Fibroblast of skin of left biceps (primary cell): ENCODE results near the gene CSF2.
A peak's percentile ranks its signal among the peaks of the same experiment; 100 is the strongest.

Source experiments
- DNase-seq, 2 experiments: peaks; one replicate each; pipeline ENCODE4 v3.0.0-alpha.2; 2013; ENCODE audit warnings: low read depth in 2 of 2

Gene CSF2

DNA sequence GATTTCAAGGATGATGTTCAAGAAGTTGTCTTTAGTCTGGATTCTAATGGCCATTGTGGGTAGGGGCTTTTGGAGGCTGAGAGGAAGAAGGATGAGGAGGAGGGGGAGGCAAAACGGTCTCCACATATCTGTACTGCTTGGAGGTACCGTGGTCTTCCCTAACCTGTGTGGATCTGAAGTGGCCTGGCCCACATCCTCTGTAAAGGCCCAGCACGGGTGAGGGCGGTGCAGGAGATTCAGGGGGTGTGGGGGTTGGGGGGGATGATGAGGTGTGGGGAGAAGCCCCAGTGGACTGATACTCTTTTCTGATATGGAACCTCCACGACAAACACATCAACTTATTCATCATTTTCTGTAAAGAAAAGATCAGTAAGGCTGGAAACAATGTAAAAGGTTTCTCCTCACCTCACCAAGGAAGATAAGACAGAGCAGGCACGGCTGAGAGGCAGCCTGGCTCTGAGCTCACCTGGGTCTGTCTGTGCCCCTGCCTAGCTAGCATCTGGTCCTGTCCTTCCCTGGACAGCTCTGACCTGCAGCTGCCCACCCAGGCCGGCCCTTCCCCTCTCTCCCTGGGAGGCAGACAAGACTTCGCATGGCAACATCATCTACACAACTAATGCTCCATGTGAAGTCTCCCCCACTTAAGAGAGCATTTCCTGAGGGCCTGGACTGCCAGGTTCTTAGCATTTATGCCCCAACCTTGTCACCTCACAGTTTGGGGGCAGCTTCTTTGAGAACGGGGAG, 18.7 kb upstream of the CSF2 start:
- no peak for DNase-seq

DNA sequence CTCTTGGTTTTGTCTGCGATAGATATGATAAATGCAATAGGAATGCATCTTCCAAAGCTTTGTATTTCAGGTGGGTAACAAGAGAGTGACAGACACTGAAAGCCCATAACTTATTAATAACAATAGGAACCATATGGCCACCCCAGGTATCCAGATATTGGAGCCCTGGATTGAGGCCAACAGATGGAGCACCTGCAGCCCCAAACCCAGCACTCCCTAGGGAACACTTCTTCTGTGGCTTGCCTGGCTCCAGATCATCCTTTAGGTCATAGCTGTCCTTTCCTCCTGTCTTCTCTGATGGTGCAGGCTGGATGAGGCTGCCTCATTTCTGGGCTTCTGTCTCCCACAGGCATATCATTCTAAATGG, 18.2 kb upstream of the CSF2 start:
- no peak for DNase-seq

DNA sequence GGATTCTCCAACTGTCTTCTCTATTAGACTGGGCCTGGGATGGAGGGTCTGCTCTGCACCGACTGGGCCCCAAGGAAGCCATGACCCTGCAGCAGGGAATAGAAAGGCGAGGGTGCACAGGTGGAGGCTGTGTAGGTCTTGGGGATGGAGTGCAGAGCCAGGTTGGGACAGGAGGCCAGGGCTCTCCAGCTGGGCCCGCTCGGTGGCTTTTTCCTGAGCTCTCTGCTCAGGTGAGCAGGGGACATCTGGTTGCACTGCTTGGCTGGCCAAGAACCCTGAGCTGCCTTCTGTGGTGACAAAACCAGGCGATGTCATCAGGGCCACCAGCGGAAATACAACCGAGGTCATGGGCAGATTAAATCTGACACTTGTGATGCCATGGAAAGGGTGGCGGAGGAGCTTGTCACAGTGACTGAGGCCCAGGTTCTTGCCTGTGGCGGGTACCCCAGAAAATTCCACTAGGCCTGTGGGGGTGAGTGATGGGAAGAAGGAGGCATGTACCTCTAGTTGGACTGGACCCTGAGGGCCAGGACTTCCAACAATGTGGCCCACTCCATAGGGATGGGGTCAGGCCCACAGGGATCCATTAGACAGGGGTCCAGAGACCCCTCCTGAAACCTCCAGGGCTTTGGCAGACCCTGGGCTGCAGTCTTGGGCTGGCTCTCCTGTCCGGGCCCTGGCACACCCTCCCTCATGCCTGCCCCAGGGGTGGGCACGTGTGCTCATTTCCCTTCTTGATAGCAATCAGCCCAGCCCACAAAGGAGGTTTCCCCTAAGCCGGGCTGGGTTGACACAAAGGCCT, 17.6 kb upstream of the CSF2 start:
- DNase-seq, result no peak

DNA sequence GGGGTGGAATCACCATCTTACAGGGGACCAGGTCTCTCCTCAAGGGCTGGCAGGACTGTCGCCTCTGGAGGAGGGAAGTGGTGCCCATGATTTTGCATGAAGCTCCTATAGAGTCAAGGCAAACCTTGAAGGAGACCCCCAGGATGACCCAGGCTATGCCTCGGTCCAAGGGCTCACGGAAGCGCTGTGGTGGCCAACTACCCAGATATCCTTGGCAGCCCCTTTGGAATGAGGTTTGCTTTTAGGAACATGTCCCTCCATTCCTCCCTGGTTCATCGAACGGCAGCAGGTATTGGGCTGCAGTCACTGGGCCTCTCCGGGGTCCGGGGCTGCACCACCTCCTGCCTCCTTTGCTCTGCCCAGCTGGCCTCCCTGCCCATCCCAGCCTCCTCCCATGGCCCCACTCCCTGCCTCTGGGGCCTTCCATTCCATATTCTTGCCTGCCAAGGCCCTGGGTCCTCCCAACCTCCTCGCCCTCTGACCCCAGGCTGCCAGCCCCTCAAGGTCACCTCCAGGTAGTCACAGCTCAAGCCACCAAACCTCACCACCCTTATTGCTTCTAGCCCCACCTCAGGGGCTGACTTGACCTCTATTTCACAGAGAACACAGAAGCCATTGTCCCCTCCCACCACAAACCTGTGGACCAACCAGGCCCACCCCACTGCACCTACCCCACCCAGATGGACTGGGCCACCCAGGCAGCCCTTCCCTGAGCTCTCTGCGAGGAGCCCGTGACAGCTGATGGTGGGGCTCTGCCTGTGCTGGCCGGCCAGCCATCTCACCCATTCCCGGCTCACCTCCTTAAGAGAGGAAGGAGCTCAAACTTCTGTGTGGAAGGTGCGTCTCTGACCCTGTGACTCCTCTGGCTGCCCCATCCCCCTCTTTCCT, 16.7 kb upstream of the CSF2 start:
- DNase-seq, result no peak

DNA sequence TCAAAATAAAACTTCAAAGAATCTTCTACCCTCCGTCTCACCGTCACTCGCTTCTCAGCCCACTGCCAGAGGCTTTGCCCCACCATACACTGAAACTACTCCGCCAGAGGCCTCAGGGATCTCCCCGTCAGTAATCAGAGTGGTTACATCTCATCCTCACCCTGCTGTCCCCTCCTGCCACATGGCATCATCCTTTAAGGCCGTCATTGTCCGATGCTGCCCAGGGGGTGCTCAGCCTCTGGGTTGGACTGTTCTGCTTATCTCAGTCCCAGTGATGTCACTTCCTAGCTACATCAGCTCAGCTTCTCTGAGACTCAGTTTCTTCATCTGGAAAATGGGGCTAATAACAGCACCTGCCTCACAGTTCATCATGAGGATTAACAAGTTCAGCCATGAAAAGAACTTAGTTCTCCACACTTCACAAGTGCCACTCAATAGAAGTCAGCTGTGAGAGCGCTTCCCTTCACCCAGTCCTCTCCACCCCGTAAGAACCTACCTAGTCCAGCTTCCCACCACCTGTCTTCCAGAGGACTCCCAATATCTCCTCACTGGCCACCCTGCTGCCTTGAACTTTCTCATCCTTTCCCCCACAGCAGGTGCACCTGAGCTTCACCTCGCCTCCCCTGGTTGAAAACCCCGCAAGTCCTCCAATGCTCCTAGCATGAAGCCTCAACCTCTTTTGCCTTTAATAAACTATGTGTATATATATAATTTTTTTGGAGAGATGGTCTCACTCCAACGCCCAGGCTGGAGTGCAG, 15.9 kb upstream of the CSF2 start:
- DNase-seq, result no peak

DNA sequence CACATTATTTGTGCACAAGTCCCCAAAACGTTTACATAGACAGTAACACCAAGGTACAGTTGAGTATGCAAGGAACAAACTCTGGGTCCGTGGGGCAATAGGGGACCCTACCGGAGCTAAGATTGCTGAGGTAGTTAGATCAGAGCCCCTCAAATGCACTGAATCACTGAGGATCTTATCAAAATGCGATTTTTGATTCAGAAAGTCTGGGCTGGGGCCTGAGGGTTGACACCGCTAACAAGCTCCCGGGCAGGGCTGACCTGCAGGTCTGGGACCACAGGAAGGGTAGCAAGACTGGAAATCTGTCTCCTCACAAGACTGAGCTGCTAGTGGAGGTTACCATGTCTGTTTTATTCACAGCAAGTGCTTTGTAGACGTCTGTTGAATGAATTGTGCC, 14.9 kb upstream of the CSF2 start:
- DNase-seq, result no peak

DNA sequence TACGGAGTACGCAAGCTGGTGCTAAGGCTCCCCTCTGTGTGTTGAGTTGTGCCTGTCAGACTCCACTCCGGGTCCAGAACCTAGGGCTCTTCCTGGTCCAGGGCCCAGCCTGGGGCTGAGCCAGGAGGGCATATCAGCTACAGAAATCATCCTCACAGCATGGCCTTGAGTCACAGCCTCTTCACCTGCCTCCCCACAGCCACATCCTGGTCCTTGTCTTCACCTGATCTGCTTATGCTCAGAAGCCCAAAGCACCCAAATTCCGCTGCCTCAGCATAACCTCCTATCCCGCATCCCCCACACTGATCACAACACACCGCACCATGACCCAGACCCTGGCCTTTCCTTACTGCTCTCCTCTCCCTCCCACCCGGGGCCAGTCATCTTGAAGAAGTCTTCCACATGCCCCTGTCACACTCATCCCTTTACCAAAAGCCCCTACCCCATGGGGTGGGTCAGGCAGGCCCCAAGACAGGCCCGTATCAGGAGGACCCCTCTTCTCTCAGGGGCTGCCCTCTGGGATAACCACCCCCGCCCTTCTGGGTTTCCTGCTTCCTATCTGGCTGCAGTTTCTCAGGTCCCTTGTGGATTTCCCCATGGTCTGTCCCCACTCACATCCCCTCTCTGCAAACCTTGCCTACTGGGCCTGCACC, 14.4 kb upstream of the CSF2 start:
- no peak for DNase-seq

DNA sequence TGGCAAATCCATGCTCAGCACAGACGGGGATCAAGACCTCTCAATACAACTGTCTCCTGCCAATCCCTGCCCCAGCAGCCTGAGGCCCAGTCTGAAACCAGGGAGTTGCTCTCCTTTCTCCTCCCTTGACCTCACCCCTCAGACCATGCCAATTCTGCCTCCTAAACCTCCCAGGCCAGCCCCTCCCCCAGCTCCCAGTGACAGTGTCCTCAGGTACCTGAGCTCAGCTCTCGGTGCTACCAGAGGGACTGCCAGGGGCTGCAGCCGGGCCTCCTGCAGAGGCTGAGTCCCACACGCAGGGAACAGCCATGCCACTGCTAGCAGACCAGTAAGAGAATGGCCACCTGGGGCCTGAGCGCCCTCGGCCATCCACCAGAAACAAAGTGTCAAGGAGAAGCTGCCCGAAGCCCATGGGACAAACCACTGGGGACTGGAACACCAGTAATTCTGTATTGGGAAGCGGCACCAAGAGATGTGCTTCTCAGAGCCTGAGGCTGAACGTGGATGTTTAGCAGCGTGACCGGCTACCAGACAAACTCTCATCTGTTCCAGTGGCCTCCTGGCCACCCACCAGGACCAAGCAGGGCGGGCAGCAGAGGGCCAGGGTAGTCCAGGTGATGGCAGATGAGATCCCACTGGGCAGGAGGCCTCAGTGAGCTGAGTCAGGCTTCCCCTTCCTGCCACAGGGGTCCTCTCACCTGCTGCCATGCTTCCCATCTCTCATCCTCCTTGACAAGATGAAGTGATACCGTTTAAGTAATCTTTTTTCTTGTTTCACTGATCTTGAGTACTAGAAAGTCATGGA, 13.7 kb upstream of the CSF2 start:
- DNase-seq, result no peak

- no peak for DNase-seq
Measured at GRCh38 chr5:132060501-132061161, 13.0 kb upstream of the CSF2 start, which contains the start of gene IL3. IL3 (plus strand) TSS chr5:132060655; CDS start chr5:132060707, 52 bp downstream.

DNA sequence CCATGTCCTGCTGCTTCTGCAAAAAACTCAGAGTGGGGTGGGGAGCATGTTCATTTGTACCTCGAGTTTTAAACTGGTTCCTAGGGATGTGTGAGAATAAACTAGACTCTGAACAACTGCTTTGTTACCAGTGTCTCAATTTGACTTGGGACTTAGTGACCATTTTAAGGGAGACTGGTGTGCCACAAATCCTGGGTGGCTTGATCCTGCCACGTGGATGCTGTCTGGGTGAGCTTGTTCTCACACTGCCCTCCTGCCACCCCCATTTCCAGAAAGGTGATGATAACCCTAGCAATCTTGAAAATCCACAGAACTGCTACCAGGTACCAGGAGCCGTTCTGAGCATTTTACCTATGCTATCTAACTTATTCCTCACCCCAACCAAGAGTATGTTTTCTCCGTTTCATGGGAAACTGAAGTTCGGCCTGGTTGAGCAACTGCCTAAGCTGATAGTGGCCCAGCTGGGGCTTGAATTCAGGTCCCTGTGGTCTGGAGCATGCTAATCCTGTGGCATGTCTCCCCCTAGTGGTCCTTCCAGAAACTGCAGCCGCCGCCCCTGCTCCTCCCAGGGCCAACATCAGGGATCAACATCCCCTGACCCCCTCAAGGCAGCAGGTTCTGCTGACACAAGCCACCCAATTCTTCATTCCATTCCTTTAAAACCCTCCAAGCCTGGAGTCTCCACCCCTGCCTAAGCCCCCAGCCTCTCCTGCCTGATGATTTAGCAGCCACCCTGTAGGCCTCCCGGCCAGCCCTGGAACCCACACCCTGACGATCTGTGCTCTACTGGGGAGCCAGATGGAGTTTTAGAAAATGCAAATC, 10.3 kb upstream of the CSF2 start:
- DNase-seq, result peak in 1 of 2 experiments; percentile 9

DNA sequence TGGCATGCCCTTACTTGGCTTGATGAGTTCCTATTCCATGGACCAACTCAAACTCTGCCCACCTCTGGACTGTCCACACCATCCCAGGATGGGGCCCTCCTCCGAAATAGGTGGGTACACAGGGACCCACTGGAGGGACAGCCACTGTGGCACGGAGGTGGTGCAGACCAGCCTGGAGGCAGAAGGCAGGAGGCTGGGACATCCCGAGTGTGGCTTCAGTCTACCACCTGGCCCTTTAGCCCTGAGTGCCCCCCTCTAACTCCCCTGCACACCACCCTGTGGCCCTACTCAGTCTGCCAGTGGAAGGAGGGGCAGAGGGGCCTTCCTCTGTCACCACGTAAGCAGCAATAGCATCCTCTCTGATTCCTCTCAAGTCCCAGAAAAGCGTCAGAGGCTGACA, 9.4 kb upstream of the CSF2 start:
- no peak for DNase-seq

- peak in 1 of 2 experiments; percentile 8 for DNase-seq
Measured at GRCh38 chr5:132064738-132065331, 8.8 kb upstream of the CSF2 start.

DNA sequence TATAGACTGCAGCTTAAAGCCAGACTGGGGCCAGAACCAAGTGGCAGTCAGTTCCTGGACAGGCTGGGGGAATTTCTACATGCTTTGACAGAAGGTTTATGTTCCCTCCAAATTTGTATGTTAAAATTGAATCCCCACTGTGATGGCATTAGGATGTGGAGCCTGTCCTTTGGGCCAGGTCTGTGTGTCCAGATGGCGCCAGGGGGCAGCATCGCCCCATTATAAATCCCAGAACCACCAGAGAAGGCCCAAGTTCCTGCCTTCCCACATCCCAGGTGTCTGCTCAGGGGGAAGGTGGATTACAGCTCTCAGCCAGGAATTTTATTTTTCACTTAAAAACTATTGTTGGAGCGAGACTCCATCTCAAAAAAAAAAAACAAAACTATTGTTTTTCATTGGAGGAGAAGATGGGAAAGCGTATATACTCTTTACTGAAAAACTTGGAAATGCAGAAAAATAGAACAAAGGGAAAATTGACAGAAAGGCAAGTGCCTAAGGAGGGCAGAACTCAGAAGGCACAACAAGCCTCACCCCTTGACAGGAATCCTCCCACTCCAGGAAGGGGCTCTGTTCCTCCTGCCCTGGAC, 8.1 kb upstream of the CSF2 start:
- peak in 1 of 2 experiments; percentile 17 for DNase-seq

GRCh38 chr5:132065951-132066701, 7.5 kb upstream of the CSF2 start:
- DNase-seq, result no peak

DNA sequence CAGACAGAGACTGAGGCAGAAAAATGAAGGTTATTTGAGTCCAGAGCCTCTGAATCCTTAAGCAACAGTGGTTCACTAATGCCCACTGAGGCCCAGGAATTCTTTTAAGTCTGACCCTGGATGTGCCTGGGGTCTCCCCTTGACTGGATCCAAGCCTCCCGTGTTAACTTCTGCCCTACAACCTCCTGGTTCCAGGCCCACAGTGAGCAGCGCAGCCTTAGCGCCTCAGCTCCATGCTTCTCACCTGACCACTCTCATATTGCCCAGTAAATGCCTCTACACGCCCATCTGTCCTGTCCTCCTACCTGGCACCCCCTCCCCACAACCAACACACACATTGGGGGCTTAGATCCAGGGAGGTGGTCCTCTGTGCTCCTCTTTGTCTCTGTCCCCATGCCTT, 6.7 kb upstream of the CSF2 start:
- no peak for DNase-seq

GRCh38 chr5:132067451-132067850, 6.1 kb upstream of the CSF2 start:
- no peak for DNase-seq
